ENCODE results near the gene RNF182.

GRCh38 chr6:13931797-13932402, 7.1 kb downstream of the RNF182 start:
- TF ChIP-seq POLR2AphosphoS5 (IDR thresholded peaks at IDR 0.05; ENCODE audit: low read depth, low read length): no peak
- no peak for TF ChIP-seq TAF1 (IDR thresholded peaks at IDR 0.05; ENCODE audit: borderline replicate concordance, low read depth, low read length)
- TF ChIP-seq POLR2A (IDR thresholded peaks at IDR 0.05; ENCODE audit: low read depth, low read length): no peak

All from GM12892 (cell line).